ENCODE results near the gene FLNA. TPM values are rescaled to one million over a fixed set of nuclear protein-coding genes. Genes with fewer than 3 reads are reported as not detected.

Gene FLNA
- total and polyA plus RNA-seq, 9 of the 15 experiments (the other 6 are each of a cell fraction or from before 2014, with no cell fraction given) = 6.2 to 735 (median 135) TPM

DNA sequence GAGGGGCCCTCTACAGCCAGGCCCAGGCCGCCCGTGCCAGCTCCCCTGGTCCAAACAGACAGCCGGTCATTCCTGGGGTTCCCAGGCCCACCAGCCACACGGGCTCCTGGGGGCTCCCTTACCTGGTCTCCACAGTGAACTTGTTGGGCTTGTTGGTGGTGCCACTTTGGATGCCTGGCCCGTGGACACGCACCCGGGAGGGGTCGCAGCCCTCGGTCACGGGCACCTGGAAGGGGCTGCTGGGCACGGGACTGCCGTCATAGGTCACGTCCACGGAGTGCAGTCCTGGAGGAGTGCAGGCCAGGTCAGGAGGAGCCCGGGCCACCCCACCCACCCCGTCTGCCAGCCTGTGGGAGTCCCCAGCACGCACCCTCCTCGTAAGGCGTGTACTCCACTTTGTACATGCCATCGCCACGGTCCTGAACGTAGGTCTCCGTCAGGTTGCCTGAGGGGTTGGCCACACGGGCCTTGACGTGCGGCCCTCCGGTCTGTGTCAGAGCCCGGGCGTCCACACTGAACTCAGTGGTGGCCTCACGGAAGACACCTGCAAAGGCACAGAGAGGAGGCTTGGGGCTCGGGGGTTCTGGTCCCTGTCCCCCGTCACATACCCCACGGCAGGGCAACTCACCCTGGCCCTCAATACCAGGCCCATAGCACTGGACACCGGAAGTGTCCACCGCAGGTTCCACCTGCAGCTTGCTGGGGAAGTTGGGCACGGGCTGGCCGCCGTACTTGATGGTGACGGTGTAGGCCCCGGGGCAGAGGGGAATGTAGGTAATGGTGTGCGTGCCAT is 14.9 kb downstream of the FLNA start:
- BruUV-seq (replicated peaks) = TSS peak; percentile 8
- peaks cover 94% of the 10 kb centered on the region; the same call in 2 of the 3 replicates for H3K36me3 ChIP-seq (ENCODE audit: control insufficient read depth, insufficient read depth, low read length)
- no peaks in the 10 kb centered on the region; the same call in 2 of the 3 replicates for H3K79me2 ChIP-seq (ENCODE audit: control insufficient read depth, insufficient read depth, low read length)
- 94% methylated on average over 20 of the region's 41 CpGs for WGBS (ENCODE audit: insufficient coverage, low coverage, missing lambda C conversion rate)
- H3K27ac ChIP-seq (ENCODE audit: extremely low read depth, low read depth, low read length) = no peak overlapping the region
- TF ChIP-seq POLR2G (IDR thresholded peaks at IDR 0.05; ENCODE audit: low read depth, low read length) = peak; percentile 43; the same call in 1 of the 2 replicates
- TF ChIP-seq ZNF436 (CRISPR knock-in tag; IDR thresholded peaks at IDR 0.05) = no peak
- TF ChIP-seq POLR2A (conservative IDR thresholded peaks at IDR 0.05) = no peak
- peak; percentile 60 for TF ChIP-seq RBFOX2 (IDR thresholded peaks at IDR 0.05; ENCODE audit: low read depth, low read length)
- no peak for TF ChIP-seq DIDO1 (tag; IDR thresholded peaks at IDR 0.05; ENCODE audit: low read depth)
- no peak overlapping the region for H3K4me3 ChIP-seq
- ATAC-seq (no peak), DNase-seq (ENCODE audit: extremely low read depth in 1 of 4, low spot score in 3 of 4) (no peak), FAIRE-seq (no peak)
- no peaks in the 10 kb centered on the region for H4K20me1 ChIP-seq (replicated peaks; ENCODE audit: control insufficient read depth, insufficient read depth, low read length)
- ChIA-PET POLR2A (interaction anchor here (0.6 kb wide), 1 partner anchor 300 kb away, joined by 3 read pairs; no protein-coding TSS in a partner anchor), CTCF (ENCODE audit: low intra/inter-chr PET ratio) (no interaction called here)
- in situ Hi-C loops (cut with MboI) = no loop called here
- no peak overlapping the region for H2AFZ ChIP-seq (ENCODE audit: low read depth, low read length)
- H3K9me1 ChIP-seq (ENCODE audit: control insufficient read depth, insufficient read depth, low read length) = no peaks in the 10 kb centered on the region
- no peaks in the 10 kb centered on the region for H3K9me3 ChIP-seq (replicated peaks; ENCODE audit: control insufficient read depth, insufficient read depth, low read depth, low read length)
- intact Hi-C loops (cut with micrococcal nuclease) = no loop called here
- H3K27me3 ChIP-seq (ENCODE audit: control insufficient read depth in 2 of 2, insufficient read depth in 2 of 2, low read length in 2 of 2) = no peaks in the 10 kb centered on the region
- H3K4me1 ChIP-seq (replicated peaks in 1 of 2; ENCODE audit: control insufficient read depth in 2 of 2, insufficient read depth in 2 of 2, low read length in 2 of 2) = peaks cover 0 to 19% of the 10 kb centered on the region in 2 experiments; a peak in 1 of 5 replicates
- H3K9ac ChIP-seq (ENCODE audit: insufficient read depth in 1 of 2, low read depth in 2 of 2, low read length in 2 of 2) = peak overlapping the region in 1 of 2 experiments; percentile 52; a peak in 1 of 4 replicates
- H3K4me2 ChIP-seq (ENCODE audit: insufficient read depth, low read length) = no peak overlapping the region
